ENCODE data around the gene TRMT2B. TPM values are rescaled to one million over a fixed set of nuclear protein-coding genes. Genes with fewer than 3 reads are reported as not detected.

Gene TRMT2B
- total RNA-seq, 1 experiment from 2014 or later: 10.9 TPM

DNA sequence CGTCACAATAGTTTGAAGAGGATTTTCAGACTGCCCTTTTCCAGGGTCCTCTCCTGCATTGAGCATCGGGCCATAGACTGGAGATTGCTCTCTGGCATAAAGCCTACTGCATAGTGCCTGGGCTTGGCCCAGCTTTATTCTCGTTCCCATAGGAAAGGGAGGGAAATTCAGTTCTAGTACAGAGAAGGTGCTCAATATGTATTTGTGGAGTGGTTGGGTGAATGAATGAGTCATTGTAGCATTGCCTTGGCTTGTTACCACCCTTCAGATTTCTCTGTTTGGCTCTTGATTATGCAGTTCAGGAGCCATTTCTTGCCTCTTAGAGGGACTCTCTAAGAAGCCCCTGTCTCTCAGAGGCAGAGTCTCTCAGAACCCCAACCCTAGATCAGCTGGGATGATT, 29.3 kb upstream of the TRMT2B start:
- no peaks in the 10 kb centered on the region for H3K4me1 Mint-ChIP-seq (ENCODE audit: insufficient read depth, unreplicated experiment)
- no peak for TF ChIP-seq CTCF (IDR thresholded peaks at IDR 0.05; ENCODE audit: unreplicated experiment)
- intact Hi-C loops (cut with micrococcal nuclease): no loop called here
- H3K27ac Mint-ChIP-seq (ENCODE audit: low read depth, unreplicated experiment): no peak overlapping the region
- POLR2A ChIA-PET: no interaction called here
- CTCF ChIA-PET: no interaction called here
- no peaks in the 10 kb centered on the region for H3K36me3 Mint-ChIP-seq (ENCODE audit: insufficient read depth, unreplicated experiment)
- BruUV-seq (replicated peaks): no TSS peak
- H3K4me3 Mint-ChIP-seq (ENCODE audit: unreplicated experiment): no peak overlapping the region
- H3K9me3 Mint-ChIP-seq (ENCODE audit: unreplicated experiment): no peaks in the 10 kb centered on the region
- H3K27me3 Mint-ChIP-seq (ENCODE audit: insufficient read depth, unreplicated experiment): peaks cover 48% of the 10 kb centered on the region
- no peak for DNase-seq (ENCODE audit: unreplicated experiment)

DNA sequence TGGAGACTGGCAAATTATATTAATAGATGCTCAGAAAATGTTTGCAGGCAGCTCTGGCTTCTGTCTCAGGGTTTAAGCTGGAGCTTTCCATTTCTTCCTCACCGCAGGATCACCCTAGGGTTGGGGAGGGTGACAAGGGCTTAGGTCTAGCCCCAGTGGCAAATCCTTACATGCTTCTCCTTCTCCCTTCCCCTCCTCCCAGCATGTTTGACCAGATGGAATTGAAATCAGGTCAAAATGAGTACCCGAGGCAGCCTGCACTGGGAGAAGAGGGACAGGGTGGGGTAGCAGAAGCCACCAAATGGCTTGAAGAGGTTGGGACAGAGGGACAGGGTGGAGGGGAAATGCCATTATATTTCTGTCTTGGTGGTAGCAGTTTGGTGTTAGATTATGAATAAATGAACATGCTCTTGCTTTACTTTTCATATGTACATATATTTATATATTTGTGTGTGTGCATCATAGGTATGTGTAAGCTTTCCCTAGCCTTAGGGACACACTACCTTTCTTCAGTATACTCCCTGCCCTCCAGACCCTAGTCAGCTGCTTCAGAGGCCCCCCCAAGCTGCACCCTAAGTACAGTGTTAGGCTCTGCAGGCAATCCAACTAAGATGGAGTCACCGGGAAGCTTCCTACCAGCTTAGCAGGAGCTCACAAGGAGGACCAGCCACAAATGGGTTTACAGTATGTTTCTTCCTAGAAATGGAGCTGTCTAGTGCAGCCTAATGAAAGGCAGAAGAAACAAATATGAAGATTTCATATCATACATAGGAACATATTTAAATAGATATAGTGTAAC, 28.6 kb upstream of the TRMT2B start:
- no peaks in the 10 kb centered on the region for H3K4me1 Mint-ChIP-seq (ENCODE audit: insufficient read depth, unreplicated experiment)
- BruUV-seq (replicated peaks): no TSS peak
- no peak for TF ChIP-seq CTCF (IDR thresholded peaks at IDR 0.05; ENCODE audit: unreplicated experiment)
- H3K36me3 Mint-ChIP-seq (ENCODE audit: insufficient read depth, unreplicated experiment): no peaks in the 10 kb centered on the region
- ChIA-PET POLR2A (interaction anchor here (0.7 kb wide), 1 partner anchor 84 kb away, joined by 3 read pairs; no protein-coding TSS in a partner anchor), CTCF (no interaction called here)
- no peak overlapping the region for H3K4me3 Mint-ChIP-seq (ENCODE audit: unreplicated experiment)
- no peak overlapping the region for H3K27ac Mint-ChIP-seq (ENCODE audit: low read depth, unreplicated experiment)
- peaks cover 55% of the 10 kb centered on the region for H3K27me3 Mint-ChIP-seq (ENCODE audit: insufficient read depth, unreplicated experiment)
- no peak for DNase-seq (ENCODE audit: unreplicated experiment)
- no peaks in the 10 kb centered on the region for H3K9me3 Mint-ChIP-seq (ENCODE audit: unreplicated experiment)
- intact Hi-C loops (cut with micrococcal nuclease): no loop called here

- DNase-seq (ENCODE audit: unreplicated experiment): no peak
- ChIA-PET POLR2A (interaction anchor here (0.7 kb wide), 1 partner anchor 84 kb away, joined by 3 read pairs; no protein-coding TSS in a partner anchor), CTCF (interaction anchor here (0.8 kb wide), 1 partner anchor 244 kb away, joined by 3 read pairs; no protein-coding TSS in a partner anchor)
- Mint-ChIP-seq H3K9me3 (ENCODE audit: unreplicated experiment) (no peaks in the 10 kb centered on the region), H3K27ac (ENCODE audit: low read depth, unreplicated experiment) (no peak overlapping the region), H3K36me3 (ENCODE audit: insufficient read depth, unreplicated experiment) (no peaks in the 10 kb centered on the region), H3K27me3 (ENCODE audit: insufficient read depth, unreplicated experiment) (peaks cover 59% of the 10 kb centered on the region), H3K4me3 (ENCODE audit: unreplicated experiment) (no peak overlapping the region), H3K4me1 (ENCODE audit: insufficient read depth, unreplicated experiment) (no peaks in the 10 kb centered on the region)
- intact Hi-C loops (cut with micrococcal nuclease): no loop called here
- BruUV-seq (replicated peaks): no TSS peak
- no peak for TF ChIP-seq CTCF (IDR thresholded peaks at IDR 0.05; ENCODE audit: unreplicated experiment)
Measured at GRCh38 chrX:101079736-101080270, 27.9 kb upstream of the TRMT2B start.

GRCh38 chrX:101078716-101079598, 27.0 kb upstream of the TRMT2B start, which contains the start of gene TMEM35A:
Gene TMEM35A (plus strand): TSS chrX:101078879. CDS start chrX:101079003, 124 bp downstream.
- Mint-ChIP-seq H3K4me1 (ENCODE audit: insufficient read depth, unreplicated experiment) (no peaks in the 10 kb centered on the region), H3K4me3 (ENCODE audit: unreplicated experiment) (no peak within 1 kb of the TSS), H3K36me3 (ENCODE audit: insufficient read depth, unreplicated experiment) (no peaks in the 10 kb centered on the region), H3K9me3 (ENCODE audit: unreplicated experiment) (no peaks in the 10 kb centered on the region), H3K27me3 (ENCODE audit: insufficient read depth, unreplicated experiment) (peaks cover 59% of the 10 kb centered on the region), H3K27ac (ENCODE audit: low read depth, unreplicated experiment) (no peak within 1 kb of the TSS)
- TF ChIP-seq CTCF (IDR thresholded peaks at IDR 0.05; ENCODE audit: unreplicated experiment): no peak
- BruUV-seq (replicated peaks): no TSS peak
- intact Hi-C loops (cut with micrococcal nuclease): no loop called here
- CTCF ChIA-PET: interaction anchor here (0.5 to 0.8 kb wide), 2 partner anchors 12 to 243 kb away, joined by 3 to 4 read pairs; no protein-coding TSS in a partner anchor
- DNase-seq (ENCODE audit: unreplicated experiment): no peak
- POLR2A ChIA-PET: no interaction called here
